OCI-LY7 (cell line): ENCODE measurements around the gene RCN2. TPM values are rescaled to one million over a fixed set of nuclear protein-coding genes. Genes with fewer than 3 reads are reported as not detected.

Source experiments
- BruUV-seq: library from RNA; stranded (reverse); fragments of 400-500 nt; replicated peaks from 2 replicates; lab custom pipeline; 2021; lab: Mats Ljungman, UMichigan
- CTCF ChIA-PET: fragments of 300-600 bp; sonication (Branson Sonifier 250); formaldehyde crosslinking; loops from one replicate; lab custom pipeline; 2022; ENCODE audit warnings: antibody characterized with exemption; ENCODE audit not compliant: unreplicated experiment; lab: Charles Lee
- POLR2A ChIA-PET: fragments of 300-600 bp; sonication (Branson Sonifier 250); formaldehyde crosslinking; loops from one replicate; lab custom pipeline; 2022; ENCODE audit warnings: antibody characterized with exemption; lab: Charles Lee
- DNase-seq: peaks from one replicate; pipeline ENCODE4 v3.0.0-alpha.2; 2015; ENCODE audit warnings: low spot score
- H2AFZ ChIP-seq: fragments of 200-600 bp; sonication (generic), shearing (Covaris generic); 2 replicates; pipeline ENCODE4 v1.6.1; 2014; ENCODE audit warnings: mild to moderate bottlenecking, antibody characterized with exemption, low read length, moderate library complexity
- H3K27ac ChIP-seq: fragments of 200-600 bp; sonication (generic); 2 replicates; pipeline ENCODE4 v1.5.1; 2014; ENCODE audit warnings: mixed run types, low read depth, mild to moderate bottlenecking, moderate library complexity, low read length, inconsistent platforms; ENCODE audit not compliant: poor library complexity, severe bottlenecking
- H3K36me3 ChIP-seq: fragments of 200-600 bp; sonication (generic); 2 replicates; pipeline ENCODE4 v1.6.1; 2014; ENCODE audit warnings: mild to moderate bottlenecking, antibody characterized with exemption, low read length, moderate library complexity, mixed read lengths; ENCODE audit not compliant: insufficient read depth
- H3K4me1 ChIP-seq: fragments of 200-600 bp; sonication (generic); 2 replicates; pipeline ENCODE4 v1.5.1; 2014; ENCODE audit warnings: mild to moderate bottlenecking, low read length; ENCODE audit not compliant: insufficient read depth, poor library complexity, severe bottlenecking
- H3K4me2 ChIP-seq: fragments of 200-600 bp; sonication (generic); 2 replicates; pipeline ENCODE4 v1.6.1; 2014; ENCODE audit warnings: mild to moderate bottlenecking, low read length
- H3K4me3 ChIP-seq: fragments of 200-600 bp; sonication (generic); 2 replicates; pipeline ENCODE4 v1.5.1; 2014; ENCODE audit warnings: mild to moderate bottlenecking, low read depth, low read length; ENCODE audit not compliant: poor library complexity, severe bottlenecking
- H3K79me2 ChIP-seq: fragments of 200-600 bp; sonication (generic); 2 replicates; pipeline ENCODE4 v1.6.1; 2016; ENCODE audit warnings: low read depth, mild to moderate bottlenecking, low read length, moderate library complexity, mixed read lengths; ENCODE audit not compliant: insufficient read depth
- H3K9me2 ChIP-seq: fragments of 200-600 bp; sonication (generic); 2 replicates; pipeline ENCODE4 v1.6.1; 2016; ENCODE audit warnings: mild to moderate bottlenecking, low read length, mixed read lengths; ENCODE audit not compliant: insufficient read depth
- H3K9me3 ChIP-seq: fragments of 200-600 bp; sonication (generic); 2 replicates; pipeline ENCODE4 v1.6.1; 2014; ENCODE audit warnings: mild to moderate bottlenecking, mixed run types, low read length, mixed read lengths
- H4K20me1 ChIP-seq: fragments of 200-600 bp; sonication (generic); 2 replicates; pipeline ENCODE4 v1.6.1; 2014; ENCODE audit warnings: mild to moderate bottlenecking, antibody characterized with exemption, low read length, moderate library complexity, mixed read lengths; ENCODE audit not compliant: insufficient read depth
- CTCF ChIP-seq: fragments of 200-600 bp; sonication (generic); conservative IDR thresholded peaks from 2 replicates; pipeline ENCODE4 v1.5.1; 2014; ENCODE audit warnings: mild to moderate bottlenecking, antibody characterized with exemption, low read length, moderate library complexity, mixed read lengths
- EZH2phosphoT487 ChIP-seq: fragments of 200-600 bp; sonication (generic); IDR thresholded peaks from 2 replicates; pipeline ENCODE4 v1.6.1; 2018; ENCODE audit warnings: low read depth, borderline replicate concordance, mild to moderate bottlenecking, mixed run types, antibody characterized with exemption, low read length, moderate library complexity, mixed read lengths
- intact Hi-C: fragments of 100-400 bp; cut with micrococcal nuclease; formaldehyde crosslinking; loops from one replicate; pipeline ENCODE4 v1.10.0; 2022; ENCODE audit not compliant: unreplicated experiment
- total RNA-seq, 2 experiments: library from RNA; depleted of rRNA in 1 of 2; stranded (reverse); fragments of >200 nt in 1 of 2; shearing (Covaris generic) in 1 of 2; gene quantifications; 2 replicates each; pipeline ENCODE4 v1.2.3, GENCODE V29; 2014 to 2022

RCN2 gene
- total RNA-seq, 2 experiments from 2014 or later = 32.8 to 39.1 TPM

GRCh38 chr15:76972389-76973361 lies 41.1 kb downstream of the RCN2 start:
- H4K20me1 ChIP-seq = no peaks in the 10 kb centered on the region
- no peak for DNase-seq
- intact Hi-C loops = loop anchor here (2.0 to 5.0 kb wide), 4 partner anchors 50 to 525 kb away; no protein-coding TSS in a partner anchor
- no peak overlapping the region for H3K27ac ChIP-seq
- H3K4me2 ChIP-seq = no peak overlapping the region
- no peaks in the 10 kb centered on the region for H3K79me2 ChIP-seq
- H3K9me2 ChIP-seq = no peaks in the 10 kb centered on the region
- ChIA-PET CTCF (interaction anchor here (0.8 to 2.2 kb wide), 2 partner anchors 23 to 59 kb away, joined by 3 to 6 read pairs; partner anchors contain the start of gene PSTPIP1), POLR2A (no interaction called here)
- no peaks in the 10 kb centered on the region for H3K36me3 ChIP-seq
- H3K4me3 ChIP-seq = no peak overlapping the region
- H3K9me3 ChIP-seq = no peaks in the 10 kb centered on the region
- BruUV-seq = no TSS peak
- no peaks in the 10 kb centered on the region for H3K4me1 ChIP-seq
- no peak overlapping the region for H2AFZ ChIP-seq
- no peak for TF ChIP-seq EZH2phosphoT487
- no peak for TF ChIP-seq CTCF

- CTCF ChIA-PET = interaction anchor here (0.7 to 2.2 kb wide), 3 partner anchors 11 to 58 kb away, joined by 3 to 6 read pairs (median 4); partner anchors contain the start of gene PSTPIP1
These were observed 41.8 kb downstream of the RCN2 start for GRCh38 chr15:76973362-76973743.

More at GRCh38 chr15:76973362-76973743, 41.8 kb downstream of the RCN2 start:
- peak; percentile 59 for DNase-seq
- Histone ChIP-seq H3K4me2 (no peak overlapping the region), H3K4me1 (no peaks in the 10 kb centered on the region), H4K20me1 (no peaks in the 10 kb centered on the region), H3K9me3 (no peaks in the 10 kb centered on the region), H3K4me3 (no peak overlapping the region), H3K36me3 (no peaks in the 10 kb centered on the region), H3K79me2 (no peaks in the 10 kb centered on the region), H3K27ac (no peak overlapping the region), H2AFZ (no peak overlapping the region), H3K9me2 (no peaks in the 10 kb centered on the region)
- TF ChIP-seq CTCF = peak; percentile 84
- no peak for TF ChIP-seq EZH2phosphoT487
- POLR2A ChIA-PET = no interaction called here
- intact Hi-C loops = loop anchor here (2.0 to 5.0 kb wide), 4 partner anchors 49 to 524 kb away; no protein-coding TSS in a partner anchor
- BruUV-seq = no TSS peak
